ENCODE data around the gene ZDHHC3. TPM values are rescaled to one million over a fixed set of nuclear protein-coding genes. Genes with fewer than 3 reads are reported as not detected.
A peak's percentile ranks its signal among the peaks of the same experiment; 100 is the strongest.

The ZDHHC3 gene
- total RNA-seq, 1 experiment from 2014 or later, result 58.0 TPM

DNA sequence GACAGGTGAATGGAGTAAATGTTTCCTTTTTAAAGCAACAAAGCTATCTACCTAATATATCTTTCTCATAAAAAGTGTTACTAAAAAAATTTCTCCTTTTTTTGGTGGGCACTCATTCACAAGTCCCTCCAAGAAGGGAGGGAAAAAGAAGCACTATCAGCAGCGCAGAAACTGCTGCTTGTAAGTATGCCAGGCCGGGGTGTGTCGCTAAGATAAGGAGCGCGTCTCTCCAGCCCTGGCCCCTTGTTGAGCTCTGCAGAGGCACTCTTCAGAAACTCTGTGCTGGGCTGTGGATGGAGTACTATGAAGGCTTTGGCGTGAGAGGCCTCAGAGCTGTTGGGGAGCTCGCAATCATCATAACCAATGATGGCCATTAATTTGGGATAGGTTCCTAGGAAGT, 49.1 kb downstream of the ZDHHC3 start:
- TF ChIP-seq ESRRA (CRISPR knock-in tag; IDR thresholded peaks at IDR 0.05; ENCODE audit: borderline replicate concordance) (no peak), ELF4 (CRISPR knock-in tag; IDR thresholded peaks at IDR 0.05; ENCODE audit: low read depth) (no peak), RORB (CRISPR knock-in tag; IDR thresholded peaks at IDR 0.05) (no peak), CREM (CRISPR knock-in tag; IDR thresholded peaks at IDR 0.05) (no peak), SMAD3 (CRISPR knock-in tag; IDR thresholded peaks at IDR 0.05; ENCODE audit: borderline replicate concordance) (no peak), TP53 (CRISPR knock-in tag; IDR thresholded peaks at IDR 0.05) (no peak)
- TF ChIP-seq, protein P1, sequence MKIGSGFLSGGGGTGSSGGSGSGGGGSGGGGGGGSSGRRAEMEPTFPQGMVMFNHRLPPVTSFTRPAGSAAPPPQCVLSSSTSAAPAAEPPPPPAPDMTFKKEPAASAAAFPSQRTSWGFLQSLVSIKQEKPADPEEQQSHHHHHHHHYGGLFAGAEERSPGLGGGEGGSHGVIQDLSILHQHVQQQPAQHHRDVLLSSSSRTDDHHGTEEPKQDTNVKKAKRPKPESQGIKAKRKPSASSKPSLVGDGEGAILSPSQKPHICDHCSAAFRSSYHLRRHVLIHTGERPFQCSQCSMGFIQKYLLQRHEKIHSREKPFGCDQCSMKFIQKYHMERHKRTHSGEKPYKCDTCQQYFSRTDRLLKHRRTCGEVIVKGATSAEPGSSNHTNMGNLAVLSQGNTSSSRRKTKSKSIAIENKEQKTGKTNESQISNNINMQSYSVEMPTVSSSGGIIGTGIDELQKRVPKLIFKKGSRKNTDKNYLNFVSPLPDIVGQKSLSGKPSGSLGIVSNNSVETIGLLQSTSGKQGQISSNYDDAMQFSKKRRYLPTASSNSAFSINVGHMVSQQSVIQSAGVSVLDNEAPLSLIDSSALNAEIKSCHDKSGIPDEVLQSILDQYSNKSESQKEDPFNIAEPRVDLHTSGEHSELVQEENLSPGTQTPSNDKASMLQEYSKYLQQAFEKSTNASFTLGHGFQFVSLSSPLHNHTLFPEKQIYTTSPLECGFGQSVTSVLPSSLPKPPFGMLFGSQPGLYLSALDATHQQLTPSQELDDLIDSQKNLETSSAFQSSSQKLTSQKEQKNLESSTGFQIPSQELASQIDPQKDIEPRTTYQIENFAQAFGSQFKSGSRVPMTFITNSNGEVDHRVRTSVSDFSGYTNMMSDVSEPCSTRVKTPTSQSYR (CRISPR knock-in tag; IDR thresholded peaks at IDR 0.05), result no peak
- TF ChIP-seq, protein P2, sequence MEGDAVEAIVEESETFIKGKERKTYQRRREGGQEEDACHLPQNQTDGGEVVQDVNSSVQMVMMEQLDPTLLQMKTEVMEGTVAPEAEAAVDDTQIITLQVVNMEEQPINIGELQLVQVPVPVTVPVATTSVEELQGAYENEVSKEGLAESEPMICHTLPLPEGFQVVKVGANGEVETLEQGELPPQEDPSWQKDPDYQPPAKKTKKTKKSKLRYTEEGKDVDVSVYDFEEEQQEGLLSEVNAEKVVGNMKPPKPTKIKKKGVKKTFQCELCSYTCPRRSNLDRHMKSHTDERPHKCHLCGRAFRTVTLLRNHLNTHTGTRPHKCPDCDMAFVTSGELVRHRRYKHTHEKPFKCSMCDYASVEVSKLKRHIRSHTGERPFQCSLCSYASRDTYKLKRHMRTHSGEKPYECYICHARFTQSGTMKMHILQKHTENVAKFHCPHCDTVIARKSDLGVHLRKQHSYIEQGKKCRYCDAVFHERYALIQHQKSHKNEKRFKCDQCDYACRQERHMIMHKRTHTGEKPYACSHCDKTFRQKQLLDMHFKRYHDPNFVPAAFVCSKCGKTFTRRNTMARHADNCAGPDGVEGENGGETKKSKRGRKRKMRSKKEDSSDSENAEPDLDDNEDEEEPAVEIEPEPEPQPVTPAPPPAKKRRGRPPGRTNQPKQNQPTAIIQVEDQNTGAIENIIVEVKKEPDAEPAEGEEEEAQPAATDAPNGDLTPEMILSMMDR (IDR thresholded peaks at IDR 0.05), result no peak
- TF ChIP-seq, protein P3, sequence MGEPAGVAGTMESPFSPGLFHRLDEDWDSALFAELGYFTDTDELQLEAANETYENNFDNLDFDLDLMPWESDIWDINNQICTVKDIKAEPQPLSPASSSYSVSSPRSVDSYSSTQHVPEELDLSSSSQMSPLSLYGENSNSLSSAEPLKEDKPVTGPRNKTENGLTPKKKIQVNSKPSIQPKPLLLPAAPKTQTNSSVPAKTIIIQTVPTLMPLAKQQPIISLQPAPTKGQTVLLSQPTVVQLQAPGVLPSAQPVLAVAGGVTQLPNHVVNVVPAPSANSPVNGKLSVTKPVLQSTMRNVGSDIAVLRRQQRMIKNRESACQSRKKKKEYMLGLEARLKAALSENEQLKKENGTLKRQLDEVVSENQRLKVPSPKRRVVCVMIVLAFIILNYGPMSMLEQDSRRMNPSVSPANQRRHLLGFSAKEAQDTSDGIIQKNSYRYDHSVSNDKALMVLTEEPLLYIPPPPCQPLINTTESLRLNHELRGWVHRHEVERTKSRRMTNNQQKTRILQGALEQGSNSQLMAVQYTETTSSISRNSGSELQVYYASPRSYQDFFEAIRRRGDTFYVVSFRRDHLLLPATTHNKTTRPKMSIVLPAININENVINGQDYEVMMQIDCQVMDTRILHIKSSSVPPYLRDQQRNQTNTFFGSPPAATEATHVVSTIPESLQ (CRISPR knock-in tag; IDR thresholded peaks at IDR 0.05), result no peak
- TF ChIP-seq, protein P4, sequence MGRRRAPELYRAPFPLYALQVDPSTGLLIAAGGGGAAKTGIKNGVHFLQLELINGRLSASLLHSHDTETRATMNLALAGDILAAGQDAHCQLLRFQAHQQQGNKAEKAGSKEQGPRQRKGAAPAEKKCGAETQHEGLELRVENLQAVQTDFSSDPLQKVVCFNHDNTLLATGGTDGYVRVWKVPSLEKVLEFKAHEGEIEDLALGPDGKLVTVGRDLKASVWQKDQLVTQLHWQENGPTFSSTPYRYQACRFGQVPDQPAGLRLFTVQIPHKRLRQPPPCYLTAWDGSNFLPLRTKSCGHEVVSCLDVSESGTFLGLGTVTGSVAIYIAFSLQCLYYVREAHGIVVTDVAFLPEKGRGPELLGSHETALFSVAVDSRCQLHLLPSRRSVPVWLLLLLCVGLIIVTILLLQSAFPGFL (CRISPR knock-in tag; IDR thresholded peaks at IDR 0.05; ENCODE audit: borderline replicate concordance), result no peak
- TF ChIP-seq, protein P5, sequence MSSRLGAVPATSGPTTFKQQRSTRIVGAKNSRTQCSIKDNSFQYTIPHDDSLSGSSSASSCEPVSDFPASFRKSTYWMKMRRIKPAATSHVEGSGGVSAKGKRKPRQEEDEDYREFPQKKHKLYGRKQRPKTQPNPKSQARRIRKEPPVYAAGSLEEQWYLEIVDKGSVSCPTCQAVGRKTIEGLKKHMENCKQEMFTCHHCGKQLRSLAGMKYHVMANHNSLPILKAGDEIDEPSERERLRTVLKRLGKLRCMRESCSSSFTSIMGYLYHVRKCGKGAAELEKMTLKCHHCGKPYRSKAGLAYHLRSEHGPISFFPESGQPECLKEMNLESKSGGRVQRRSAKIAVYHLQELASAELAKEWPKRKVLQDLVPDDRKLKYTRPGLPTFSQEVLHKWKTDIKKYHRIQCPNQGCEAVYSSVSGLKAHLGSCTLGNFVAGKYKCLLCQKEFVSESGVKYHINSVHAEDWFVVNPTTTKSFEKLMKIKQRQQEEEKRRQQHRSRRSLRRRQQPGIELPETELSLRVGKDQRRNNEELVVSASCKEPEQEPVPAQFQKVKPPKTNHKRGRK (CRISPR knock-in tag; IDR thresholded peaks at IDR 0.05; ENCODE audit: borderline replicate concordance), result no peak
- Mint-ChIP-seq H3K36me3 (peaks cover 16% of the 10 kb centered on the region), H3K9me3 (no peaks in the 10 kb centered on the region), H3K27me3 (ENCODE audit: low read depth) (no peaks in the 10 kb centered on the region), H3K4me1 (no peaks in the 10 kb centered on the region), H3K27ac (no peak overlapping the region), H3K4me3 (no peak overlapping the region)
- ATAC-seq, result no peak
- ChIA-PET CTCF (interaction anchor here (1.0 to 1.9 kb wide), 4 partner anchors 13 to 29 kb away, joined by 3 to 16 read pairs (median 4); no protein-coding TSS in a partner anchor), POLR2A (no interaction called here)
- no peak for DNase-seq (ENCODE audit: low spot score)

DNA sequence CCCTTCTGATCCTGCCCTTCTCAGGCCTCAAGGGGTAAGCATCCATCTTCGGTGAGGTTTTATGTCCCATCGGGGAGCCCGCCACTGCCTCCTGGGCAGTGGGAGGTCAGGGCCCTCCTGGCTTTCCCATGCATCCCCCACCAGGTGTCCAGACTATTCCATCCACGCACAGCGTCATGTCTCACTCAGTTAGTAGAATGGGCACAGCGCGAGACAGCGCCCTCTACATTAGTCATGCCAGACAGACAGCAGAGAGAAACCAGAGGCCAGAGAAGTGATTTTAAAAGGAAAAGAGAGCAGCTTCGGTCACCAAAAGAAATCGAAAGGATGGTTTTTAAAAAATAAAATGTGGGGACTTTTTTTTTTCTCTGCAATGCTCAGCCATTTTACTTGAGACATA, 49.8 kb downstream of the ZDHHC3 start:
- Mint-ChIP-seq H3K4me3 (no peak overlapping the region), H3K9me3 (no peaks in the 10 kb centered on the region), H3K36me3 (peaks cover 16% of the 10 kb centered on the region), H3K27me3 (ENCODE audit: low read depth) (no peaks in the 10 kb centered on the region), H3K4me1 (no peaks in the 10 kb centered on the region), H3K27ac (peak overlapping the region; percentile 1; the same call in 1 of the 2 replicates)
- ATAC-seq (peak; percentile 72), DNase-seq (ENCODE audit: low spot score) (no peak)
- POLR2A ChIA-PET, result no interaction called here
- CTCF ChIA-PET, result interaction anchor here (1.0 to 1.9 kb wide), 3 partner anchors 12 to 30 kb away, joined by 3 to 16 read pairs (median 3); no protein-coding TSS in a partner anchor
- TF ChIP-seq CREB1 (CRISPR knock-in tag; IDR thresholded peaks at IDR 0.05) (no peak), FOXJ3 (CRISPR knock-in tag; IDR thresholded peaks at IDR 0.05; ENCODE audit: borderline replicate concordance) (no peak), NFE2L1 (CRISPR knock-in tag; IDR thresholded peaks at IDR 0.05) (no peak), ATF1 (CRISPR knock-in tag; IDR thresholded peaks at IDR 0.05) (no peak)
- TF ChIP-seq, protein P4 (CRISPR knock-in tag; IDR thresholded peaks at IDR 0.05; ENCODE audit: borderline replicate concordance), result no peak
- TF ChIP-seq, protein P6, sequence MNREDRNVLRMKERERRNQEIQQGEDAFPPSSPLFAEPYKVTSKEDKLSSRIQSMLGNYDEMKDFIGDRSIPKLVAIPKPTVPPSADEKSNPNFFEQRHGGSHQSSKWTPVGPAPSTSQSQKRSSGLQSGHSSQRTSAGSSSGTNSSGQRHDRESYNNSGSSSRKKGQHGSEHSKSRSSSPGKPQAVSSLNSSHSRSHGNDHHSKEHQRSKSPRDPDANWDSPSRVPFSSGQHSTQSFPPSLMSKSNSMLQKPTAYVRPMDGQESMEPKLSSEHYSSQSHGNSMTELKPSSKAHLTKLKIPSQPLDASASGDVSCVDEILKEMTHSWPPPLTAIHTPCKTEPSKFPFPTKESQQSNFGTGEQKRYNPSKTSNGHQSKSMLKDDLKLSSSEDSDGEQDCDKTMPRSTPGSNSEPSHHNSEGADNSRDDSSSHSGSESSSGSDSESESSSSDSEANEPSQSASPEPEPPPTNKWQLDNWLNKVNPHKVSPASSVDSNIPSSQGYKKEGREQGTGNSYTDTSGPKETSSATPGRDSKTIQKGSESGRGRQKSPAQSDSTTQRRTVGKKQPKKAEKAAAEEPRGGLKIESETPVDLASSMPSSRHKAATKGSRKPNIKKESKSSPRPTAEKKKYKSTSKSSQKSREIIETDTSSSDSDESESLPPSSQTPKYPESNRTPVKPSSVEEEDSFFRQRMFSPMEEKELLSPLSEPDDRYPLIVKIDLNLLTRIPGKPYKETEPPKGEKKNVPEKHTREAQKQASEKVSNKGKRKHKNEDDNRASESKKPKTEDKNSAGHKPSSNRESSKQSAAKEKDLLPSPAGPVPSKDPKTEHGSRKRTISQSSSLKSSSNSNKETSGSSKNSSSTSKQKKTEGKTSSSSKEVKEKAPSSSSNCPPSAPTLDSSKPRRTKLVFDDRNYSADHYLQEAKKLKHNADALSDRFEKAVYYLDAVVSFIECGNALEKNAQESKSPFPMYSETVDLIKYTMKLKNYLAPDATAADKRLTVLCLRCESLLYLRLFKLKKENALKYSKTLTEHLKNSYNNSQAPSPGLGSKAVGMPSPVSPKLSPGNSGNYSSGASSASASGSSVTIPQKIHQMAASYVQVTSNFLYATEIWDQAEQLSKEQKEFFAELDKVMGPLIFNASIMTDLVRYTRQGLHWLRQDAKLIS (CRISPR knock-in tag; IDR thresholded peaks at IDR 0.05; ENCODE audit: borderline replicate concordance), result no peak
- TF ChIP-seq, protein P7, sequence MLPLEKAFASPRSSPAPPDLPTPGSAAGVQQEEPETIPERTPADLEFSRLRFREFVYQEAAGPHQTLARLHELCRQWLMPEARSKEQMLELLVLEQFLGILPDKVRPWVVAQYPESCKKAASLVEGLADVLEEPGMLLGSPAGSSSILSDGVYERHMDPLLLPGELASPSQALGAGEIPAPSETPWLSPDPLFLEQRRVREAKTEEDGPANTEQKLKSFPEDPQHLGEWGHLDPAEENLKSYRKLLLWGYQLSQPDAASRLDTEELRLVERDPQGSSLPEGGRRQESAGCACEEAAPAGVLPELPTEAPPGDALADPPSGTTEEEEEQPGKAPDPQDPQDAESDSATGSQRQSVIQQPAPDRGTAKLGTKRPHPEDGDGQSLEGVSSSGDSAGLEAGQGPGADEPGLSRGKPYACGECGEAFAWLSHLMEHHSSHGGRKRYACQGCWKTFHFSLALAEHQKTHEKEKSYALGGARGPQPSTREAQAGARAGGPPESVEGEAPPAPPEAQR (CRISPR knock-in tag; IDR thresholded peaks at IDR 0.05), result no peak
